Lower lobe of right lung (tissue), 2 donors: Measurements from ENCODE around the gene DCP2. TPM values are rescaled to one million over a fixed set of nuclear protein-coding genes. Genes with fewer than 3 reads are reported as not detected.

Source experiments
- ATAC-seq, 2 donors: fragments of 200-7000 bp; cut with Tn5 transposase; one replicate each; pipeline ENCODE4 v1.9.1; 2020 to 2022; ENCODE audit warnings: mild to moderate bottlenecking in 2 of 2, moderate library complexity in 2 of 2
- DNase-seq: peaks from one replicate; pipeline ENCODE4 v3.0.0-alpha.2; 2020
- H3K27ac ChIP-seq: fragments of 200-600 bp; one replicate; pipeline ENCODE4 v1.8.0; 2022
- H3K27me3 ChIP-seq: fragments of 200-600 bp; one replicate; pipeline ENCODE4 v1.8.0; 2022; ENCODE audit warnings: low read depth
- H3K36me3 ChIP-seq: fragments of 200-600 bp; one replicate; pipeline ENCODE4 v1.8.0; 2022; ENCODE audit warnings: mild to moderate bottlenecking
- H3K4me1 ChIP-seq: fragments of 200-600 bp; one replicate; pipeline ENCODE4 v1.8.0; 2022
- H3K4me3 ChIP-seq: fragments of 200-600 bp; one replicate; pipeline ENCODE4 v1.8.0; 2022; ENCODE audit warnings: mild to moderate bottlenecking
- H3K9me3 ChIP-seq: fragments of 200-600 bp; one replicate; pipeline ENCODE4 v1.8.0; 2022
- CTCF ChIP-seq: fragments of 200-600 bp; IDR thresholded peaks from one replicate; pipeline ENCODE4 v1.8.0; 2022; ENCODE audit warnings: antibody characterized with exemption, mild to moderate bottlenecking
- intact Hi-C: fragments of 100-400 bp; cut with DNase I; formaldehyde crosslinking; loops from one replicate; pipeline ENCODE4 v1.11.0; 2022
- total RNA-seq: library from RNA; stranded (reverse); fragmentation: NEBNext Ultra II Directional; extraction: Animal tissue kit (Norgen Biotek cat#: 25700); gene quantifications from one replicate; pipeline ENCODE4 v1.2.1, GENCODE V29; 2021
- donor health status: DM: no; HTN: yes; CAD: no; lungs with severe emphysema.

The DCP2 gene
- total RNA-seq, 1 donor from 2014 or later = 77.8 TPM

GRCh38 chr5:112995764-112996618, 19.4 kb downstream of the DCP2 start:
- DNase-seq = peak; percentile 52
- Histone ChIP-seq H3K4me3 (no peak overlapping the region), H3K9me3 (no peaks in the 10 kb centered on the region), H3K4me1 (peaks cover 6% of the 10 kb centered on the region), H3K36me3 (peaks cover 57% of the 10 kb centered on the region), H3K27ac (no peak overlapping the region), H3K27me3 (no peaks in the 10 kb centered on the region)
- peak; percentile 77 to 78 for ATAC-seq
- peak; percentile 87 for TF ChIP-seq CTCF
- intact Hi-C loops = no loop called here

GRCh38 chr5:112996830-112997374, 20.3 kb downstream of the DCP2 start:
- intact Hi-C loops = no loop called here
- H3K36me3 ChIP-seq = peaks cover 66% of the 10 kb centered on the region
- DNase-seq = no peak

GRCh38 chr5:112998296-112998695, 21.7 kb downstream of the DCP2 start:
- TF ChIP-seq CTCF = no peak
- ATAC-seq = no peak
- H3K27ac ChIP-seq = no peak overlapping the region
- peaks cover 6% of the 10 kb centered on the region for H3K4me1 ChIP-seq
- intact Hi-C loops = no loop called here
- no peaks in the 10 kb centered on the region for H3K9me3 ChIP-seq
- H3K4me3 ChIP-seq = no peak overlapping the region
- no peaks in the 10 kb centered on the region for H3K27me3 ChIP-seq
- no peak for DNase-seq
- H3K36me3 ChIP-seq = peaks cover 66% of the 10 kb centered on the region

More at GRCh38 chr5:112996830-112997374, 20.3 kb downstream of the DCP2 start:
- Histone ChIP-seq H3K9me3 (no peaks in the 10 kb centered on the region), H3K27ac (no peak overlapping the region), H3K4me3 (no peak overlapping the region), H3K27me3 (no peaks in the 10 kb centered on the region), H3K4me1 (peaks cover 6% of the 10 kb centered on the region)
- no peak for TF ChIP-seq CTCF
- ATAC-seq = no peak

GRCh38 chr5:113000466-113000865, 23.9 kb downstream of the DCP2 start:
- Histone ChIP-seq H3K4me1 (peaks cover 6% of the 10 kb centered on the region), H3K27me3 (no peaks in the 10 kb centered on the region), H3K4me3 (no peak overlapping the region), H3K36me3 (peaks cover 64% of the 10 kb centered on the region), H3K27ac (no peak overlapping the region), H3K9me3 (no peaks in the 10 kb centered on the region)
- ATAC-seq = no peak
- no peak for TF ChIP-seq CTCF
- no peak for DNase-seq
- intact Hi-C loops = no loop called here

GRCh38 chr5:113002423-113002822, 25.8 kb downstream of the DCP2 start:
- DNase-seq (no peak), ATAC-seq (no peak)
- Histone ChIP-seq H3K9me3 (no peaks in the 10 kb centered on the region), H3K27ac (no peak overlapping the region), H3K27me3 (no peaks in the 10 kb centered on the region), H3K4me3 (no peak overlapping the region), H3K4me1 (no peaks in the 10 kb centered on the region), H3K36me3 (peaks cover 66% of the 10 kb centered on the region)
- intact Hi-C loops = no loop called here
- no peak for TF ChIP-seq CTCF
